GM12874 (cell line): Measurements from ENCODE around the gene SH2B2.
"Not testable (repeated sequence)": the region's sequence is repeated elsewhere in the genome, so short reads cannot be mapped to it uniquely, and the experiment has no call there.

Experiments used
- CTCF ChIP-seq: IDR thresholded peaks from 2 replicates; pipeline ENCODE4 v1.5.1; 2011; ENCODE audit warnings: low read depth, mild to moderate bottlenecking, control low read depth, low read length, moderate library complexity; ENCODE audit not compliant: insufficient read depth

SH2B2 gene

GRCh38 chr7:102320181-102320580 lies 33.5 kb downstream of the SH2B2 start:
- TF ChIP-seq CTCF: no peak

GRCh38 chr7:102320601-102321350 lies 34.1 kb downstream of the SH2B2 start:
- no peak for TF ChIP-seq CTCF

GRCh38 chr7:102321351-102322201 lies 34.9 kb downstream of the SH2B2 start:
- TF ChIP-seq CTCF: no peak

GRCh38 chr7:102322202-102322715 lies 35.6 kb downstream of the SH2B2 start:
- TF ChIP-seq CTCF: no peak

GRCh38 chr7:102323914-102324195 lies 37.2 kb downstream of the SH2B2 start:
- no peak for TF ChIP-seq CTCF

- TF ChIP-seq CTCF: no peak
Observed at GRCh38 chr7:102326157-102326889, 39.7 kb downstream of the SH2B2 start.

- not testable (repeated sequence) for TF ChIP-seq CTCF
Observed at GRCh38 chr7:102356344-102356743, 69.7 kb downstream of the SH2B2 start, which contains the start of gene SPDYE6. TSS of gene SPDYE6 (minus strand) at chr7:102356444. CDS start at chr7:102356023, 421 bp downstream.
